ENCODE results near the gene TRIM47. TPM values are rescaled to one million over a fixed set of nuclear protein-coding genes. Genes with fewer than 3 reads are reported as not detected.
A peak's percentile ranks its signal among the peaks of the same experiment; 100 is the strongest.

The TRIM47 gene
- total and polyA plus RNA-seq, 8 donors: 13.4 to 63.8 (median 20.8) TPM

- intact Hi-C loops (cut with DNase I): loop anchor here in 1 of 2 donors (10.0 kb wide), 1 partner anchor 121 kb away; a partner anchor contains a TSS
- peaks cover 0 to 55% of the 10 kb centered on the region in 2 donors for H3K36me3 ChIP-seq
- ATAC-seq: peak; percentile 11
- H3K4me1 ChIP-seq: peaks cover 17 to 28% of the 10 kb centered on the region in 2 donors
- DNase-seq: peak in 1 of 4 donors; percentile 64
- no peaks in the 10 kb centered on the region for H3K9me3 ChIP-seq
- peak overlapping the region; percentile 67 to 68 for H3K4me3 ChIP-seq
- TF ChIP-seq CTCF (IDR thresholded peaks at IDR 0.05): peak in 1 of 2 donors; percentile 32
- peak overlapping the region; percentile 92 to 94 for H3K27ac ChIP-seq
- no peaks in the 10 kb centered on the region for H3K27me3 ChIP-seq
Observed at GRCh38 chr17:75895370-75896155, 17.2 kb upstream of the TRIM47 start.

GRCh38 chr17:75894049-75894733, 15.8 kb upstream of the TRIM47 start:
- Histone ChIP-seq H3K27ac (no peak overlapping the region), H3K27me3 (no peaks in the 10 kb centered on the region), H3K4me3 (no peak overlapping the region), H3K36me3 (peaks cover 0 to 55% of the 10 kb centered on the region in 2 donors), H3K9me3 (no peaks in the 10 kb centered on the region), H3K4me1 (peaks cover 17 to 28% of the 10 kb centered on the region in 2 donors)
- intact Hi-C loops (cut with DNase I): loop anchor here in 1 of 2 donors (10.0 kb wide), 1 partner anchor 119 kb away; a partner anchor contains a TSS
- DNase-seq (no peak), ATAC-seq (no peak)
- TF ChIP-seq CTCF (IDR thresholded peaks at IDR 0.05): no peak

- H3K27ac ChIP-seq: no peak overlapping the region
- H3K4me1 ChIP-seq: peaks cover 17 to 28% of the 10 kb centered on the region in 2 donors
- peaks cover 0 to 51% of the 10 kb centered on the region in 2 donors for H3K36me3 ChIP-seq
- DNase-seq (no peak), ATAC-seq (no peak)
- intact Hi-C loops (cut with DNase I): loop anchor here in 1 of 2 donors (10.0 kb wide), 1 partner anchor 119 kb away; a partner anchor contains a TSS
- H3K27me3 ChIP-seq: no peaks in the 10 kb centered on the region
- no peaks in the 10 kb centered on the region for H3K9me3 ChIP-seq
- TF ChIP-seq CTCF (IDR thresholded peaks at IDR 0.05): no peak
- H3K4me3 ChIP-seq: no peak overlapping the region
Observed at GRCh38 chr17:75893305-75894048, 15.1 kb upstream of the TRIM47 start.

- H3K4me1 ChIP-seq: peaks cover 17 to 28% of the 10 kb centered on the region in 2 donors
- ATAC-seq (no peak), DNase-seq (no peak)
- H3K27ac ChIP-seq: no peak overlapping the region
- H3K27me3 ChIP-seq: no peaks in the 10 kb centered on the region
- H3K9me3 ChIP-seq: no peaks in the 10 kb centered on the region
- intact Hi-C loops (cut with DNase I): loop anchor here in 1 of 2 donors (10.0 kb wide), 1 partner anchor 118 kb away; a partner anchor contains a TSS
- H3K36me3 ChIP-seq: peaks cover 0 to 46% of the 10 kb centered on the region in 2 donors
- TF ChIP-seq CTCF (IDR thresholded peaks at IDR 0.05): no peak
- no peak overlapping the region for H3K4me3 ChIP-seq
Observed at GRCh38 chr17:75892556-75893224, 14.3 kb upstream of the TRIM47 start.
